Kasumi-1 (cell line): ENCODE data around the gene ANKMY2.
"Not testable (repeated sequence)": the region's sequence is repeated elsewhere in the genome, so short reads cannot be mapped to it uniquely, and the experiment has no call there.

Experiments
- DNase-seq, 2 experiments: peaks; one replicate each; lab custom pipeline; 2025; lab: John Stamatoyannopoulos, UW

The ANKMY2 gene

DNA sequence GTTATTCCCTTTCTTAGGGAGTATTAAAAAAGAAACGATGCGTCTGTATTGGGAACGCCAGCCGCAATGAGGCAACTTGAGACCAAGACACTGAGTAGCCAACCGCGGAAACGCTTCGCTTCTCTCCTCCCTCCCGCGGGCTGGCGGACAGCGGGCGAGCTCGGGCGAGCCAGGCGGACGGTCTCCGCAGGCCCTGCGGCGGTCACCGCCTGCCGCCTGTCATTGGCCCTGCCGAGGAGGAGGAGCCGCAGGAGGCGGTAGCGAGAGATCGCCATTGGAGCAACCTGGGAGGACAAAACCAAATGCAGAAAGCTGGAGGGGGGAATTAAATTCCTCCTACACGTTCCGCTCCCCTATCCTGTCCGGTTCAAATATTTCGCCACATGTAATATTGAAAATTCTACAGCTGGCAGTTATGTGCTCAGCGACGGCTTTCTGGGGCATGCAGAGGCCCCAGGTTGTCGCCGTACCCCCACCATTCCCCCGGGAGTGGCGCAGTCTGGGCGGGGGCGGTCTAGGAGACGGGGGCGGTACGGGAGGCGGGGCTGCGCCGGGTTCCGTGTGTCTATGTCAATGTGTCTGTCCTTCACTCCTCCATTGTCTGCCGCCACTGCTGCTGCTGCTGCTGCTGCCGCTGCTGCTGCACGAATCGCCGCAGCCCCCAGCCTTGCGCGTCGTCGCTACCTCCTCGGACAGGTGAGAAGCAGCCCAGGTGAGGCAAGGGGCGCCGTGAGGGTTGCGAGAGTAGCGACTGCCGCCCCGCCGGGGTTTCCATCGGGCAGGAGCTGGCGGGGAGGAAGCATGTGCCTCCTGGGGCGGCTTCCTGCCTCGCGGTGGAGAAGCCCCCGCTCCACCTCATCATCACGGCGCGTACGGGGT is at the start of gene ANKMY2, which contains the start of gene BZW2:
ANKMY2 (minus strand) TSS at position 162 of the 879 bp plus-strand sequence. CDS start 181 bp downstream, outside the sequence.
BZW2 (plus strand) TSS at position 589 of the 879 bp plus-strand sequence. CDS start 19,263 bp downstream, outside the sequence.
- peak; percentile 73 to 74 for DNase-seq

DNA sequence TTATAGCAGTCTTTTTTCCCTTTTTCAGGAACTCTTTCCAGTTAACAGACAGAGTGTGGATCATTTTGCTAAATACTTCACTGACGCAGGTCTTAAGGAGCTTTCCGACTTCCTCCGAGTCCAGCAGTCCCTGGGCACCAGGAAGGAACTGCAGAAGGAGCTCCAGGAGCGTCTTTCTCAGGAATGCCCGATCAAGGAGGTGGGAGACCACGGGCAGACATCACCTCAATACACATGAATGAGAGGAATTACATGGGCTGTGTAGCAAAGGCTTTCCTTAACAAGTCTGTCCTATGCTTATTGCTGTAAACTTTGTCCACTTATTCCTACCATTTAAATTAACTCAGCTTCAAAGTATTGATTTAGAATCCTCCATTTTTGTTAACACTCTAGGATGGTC is 49.3 kb upstream of the ANKMY2 start:
- DNase-seq, result no peak

DNA sequence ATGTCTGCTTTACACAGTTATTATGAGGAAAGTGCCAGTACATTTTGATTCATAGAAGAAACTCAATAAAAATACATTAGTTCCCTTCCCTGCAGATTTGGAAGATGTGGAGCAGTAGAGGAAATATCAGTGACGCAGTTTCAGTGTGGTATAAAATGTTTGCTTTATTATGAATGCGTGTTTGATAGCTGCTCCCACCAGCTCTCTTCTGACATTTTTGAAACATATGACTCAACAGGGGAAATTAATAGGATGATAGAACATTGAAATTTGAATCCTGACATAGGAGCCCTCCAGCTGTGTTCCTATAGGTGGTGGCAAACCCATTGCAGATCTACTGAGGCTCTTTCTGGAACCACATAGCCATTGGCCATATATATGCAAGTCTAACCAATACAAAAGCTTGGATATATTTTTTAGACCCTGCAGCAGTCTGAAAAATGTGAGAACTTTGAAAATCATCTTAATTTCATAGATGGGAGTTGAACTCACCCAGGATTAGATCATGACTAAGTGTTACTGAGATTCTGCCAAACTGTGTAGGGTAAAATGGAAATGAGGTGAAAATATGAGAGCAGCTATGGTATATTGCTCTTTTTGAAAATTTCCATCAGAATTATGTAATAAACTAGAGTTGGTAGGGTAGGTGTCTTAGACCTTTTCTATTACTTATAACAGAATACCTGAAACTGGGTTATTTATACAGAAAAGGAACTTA is 48.2 kb upstream of the ANKMY2 start:
- no peak for DNase-seq

DNA sequence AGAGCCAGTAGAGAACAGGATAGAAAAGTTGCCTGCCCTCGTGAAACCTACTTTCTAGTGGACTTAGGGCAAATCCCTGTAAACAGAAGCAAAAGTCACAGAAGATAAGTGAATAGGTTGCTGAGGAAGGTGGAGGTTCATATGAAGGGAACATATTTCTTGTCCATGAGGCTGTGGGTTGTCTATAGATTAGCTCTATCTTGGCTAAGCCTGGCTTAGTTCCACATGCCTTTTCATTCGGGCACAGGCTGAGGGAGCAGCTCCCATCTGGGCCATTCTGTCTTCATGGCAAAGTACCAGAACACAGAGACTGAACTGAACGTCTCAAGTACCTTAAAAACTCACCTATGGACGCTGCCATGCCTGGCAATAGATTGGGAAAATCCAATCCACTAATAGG is 45.7 kb upstream of the ANKMY2 start:
- DNase-seq, result no peak

DNA sequence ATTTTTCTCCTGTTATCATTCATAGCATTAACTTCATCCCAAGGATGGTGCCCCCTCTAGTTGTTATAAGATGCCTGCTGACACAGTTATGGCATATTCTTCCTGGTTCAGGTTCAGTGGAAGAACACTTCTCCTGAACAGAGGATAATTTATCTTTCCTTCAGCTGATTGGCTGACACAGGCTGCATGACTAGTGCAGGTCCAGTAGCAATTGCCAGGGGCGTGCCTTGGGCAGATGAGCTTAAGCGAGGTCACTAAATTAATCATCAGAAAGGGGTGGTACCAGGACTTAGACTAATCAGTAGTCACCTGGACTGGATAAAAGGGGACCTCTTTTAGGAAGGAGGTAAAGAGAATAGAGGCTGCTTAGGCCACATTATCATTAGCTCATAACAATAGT is 42.7 kb upstream of the ANKMY2 start:
- DNase-seq, result no peak

DNA sequence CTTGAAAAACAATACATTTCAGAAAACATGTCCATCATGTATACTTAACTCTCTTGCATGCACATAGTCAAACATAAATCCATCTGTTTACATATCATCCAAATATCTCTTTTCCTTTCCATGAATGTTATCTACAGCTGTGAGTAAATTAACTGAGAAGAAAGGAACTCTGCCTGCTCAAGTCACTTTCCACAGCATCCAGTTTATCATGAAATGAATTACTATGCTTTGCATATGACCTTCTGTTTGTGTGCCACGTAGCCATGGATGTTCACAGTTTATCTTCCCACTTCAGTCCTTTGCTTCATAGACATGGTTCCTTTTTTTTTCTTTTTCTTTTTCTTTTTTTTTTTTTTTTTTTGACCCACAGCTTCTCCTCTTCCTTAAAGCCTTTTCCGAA is 40.0 kb upstream of the ANKMY2 start:
- no peak for DNase-seq

DNA sequence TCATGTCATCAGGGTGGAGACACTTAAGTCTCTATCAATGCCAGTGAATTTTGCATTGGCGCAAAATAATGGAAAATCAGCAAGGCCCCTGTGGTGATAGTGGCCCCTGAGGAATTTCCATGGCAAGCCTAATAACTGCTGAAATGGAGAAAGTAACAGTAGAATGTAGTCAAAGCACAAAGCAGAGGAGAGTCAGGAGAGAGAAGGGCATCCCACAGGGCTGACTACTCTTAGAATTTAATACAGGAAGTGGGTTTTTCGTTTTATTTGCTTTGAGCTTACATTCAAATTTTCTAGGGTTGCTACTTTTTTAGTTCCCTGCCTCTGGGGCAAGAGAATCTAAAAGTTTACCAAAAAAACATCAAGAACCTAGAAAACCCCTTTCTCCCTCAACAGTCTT is 39.4 kb upstream of the ANKMY2 start:
- no peak for DNase-seq

DNA sequence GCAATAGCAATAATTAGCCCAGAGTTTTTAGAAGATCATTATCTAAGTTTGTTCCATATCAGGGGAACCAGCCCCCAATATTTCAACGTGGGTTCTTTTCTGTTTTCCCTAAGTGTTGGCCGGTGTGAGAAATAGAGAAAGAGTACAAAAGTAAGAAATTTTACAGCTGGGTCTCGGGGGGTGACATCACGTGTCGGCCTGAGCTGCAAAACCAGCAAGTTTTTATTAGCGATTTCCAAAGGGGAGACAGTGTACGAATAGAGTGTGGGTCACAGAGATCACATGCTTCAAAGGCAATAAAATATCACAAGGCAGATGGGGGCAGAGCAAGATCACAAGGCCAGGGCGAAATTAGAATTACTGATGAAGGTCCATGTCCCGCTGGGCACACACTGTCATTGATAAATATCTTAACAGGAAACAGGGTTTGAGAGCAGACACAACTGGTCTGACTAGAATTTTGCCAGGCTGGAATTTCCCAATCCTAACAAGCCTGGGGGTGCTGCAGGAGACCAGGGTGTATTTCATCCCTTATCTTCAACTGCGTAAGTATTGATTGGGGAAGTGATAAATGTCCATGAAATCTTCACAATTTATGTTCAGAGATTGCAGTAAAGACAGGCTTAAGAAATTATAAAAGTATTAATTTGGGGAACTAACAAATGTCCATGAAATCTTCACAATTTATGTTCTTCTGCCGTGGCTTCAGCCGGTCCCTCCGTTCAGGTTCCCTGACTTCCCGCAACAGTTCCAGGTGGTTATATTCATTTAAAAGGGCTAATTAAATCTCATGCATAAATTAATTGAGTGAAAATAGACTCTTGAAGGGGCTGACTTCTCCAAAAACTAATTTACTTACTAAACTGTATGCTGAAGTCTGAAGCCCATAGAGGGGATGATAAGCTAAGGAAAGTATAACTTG is 33.4 kb upstream of the ANKMY2 start:
- not testable (repeated sequence) for DNase-seq

DNA sequence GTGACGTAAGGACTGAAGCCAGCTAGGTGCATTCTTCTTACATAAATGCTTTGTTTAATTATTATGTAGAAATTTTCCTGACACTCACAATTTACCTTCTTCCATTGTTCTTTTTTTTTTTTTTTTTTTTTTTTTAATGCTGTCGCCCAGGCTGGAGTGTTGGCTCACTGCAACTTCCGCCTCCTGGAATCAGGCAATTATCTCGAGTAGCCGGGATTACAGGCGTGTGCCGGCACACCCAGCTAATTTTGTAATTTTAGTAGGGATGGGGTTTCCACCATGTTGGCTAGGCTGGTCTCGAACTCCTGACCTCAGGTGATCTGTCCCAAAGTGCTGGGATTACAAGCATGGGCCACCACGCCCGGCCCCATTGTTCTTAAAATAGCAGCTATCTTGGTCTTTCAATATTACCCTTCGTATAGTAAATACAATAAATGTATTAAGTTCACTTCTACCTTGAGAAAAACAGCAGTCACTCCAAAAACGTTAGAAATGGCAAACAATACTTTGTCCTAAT is 32.5 kb upstream of the ANKMY2 start:
- no peak for DNase-seq

DNA sequence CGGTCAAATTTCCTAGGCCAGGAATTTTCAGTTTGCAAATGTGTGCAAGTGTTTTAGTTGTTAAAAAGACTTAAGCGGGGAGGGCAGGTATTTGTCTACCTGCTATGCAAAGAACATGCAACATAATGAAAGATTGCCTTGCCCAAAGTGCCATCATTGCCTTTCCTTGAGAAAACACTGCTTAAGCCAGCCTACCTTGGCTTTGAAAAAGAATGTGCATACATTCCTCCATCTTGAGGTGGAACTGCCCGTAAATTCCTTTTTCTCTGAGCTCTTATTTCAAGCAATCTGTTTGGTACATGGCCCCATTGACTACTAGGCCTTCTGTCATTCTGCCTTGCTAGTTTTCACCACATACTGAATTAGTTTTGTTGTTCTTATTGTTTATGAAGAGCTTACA is 29.7 kb upstream of the ANKMY2 start:
- DNase-seq, result no peak

DNA sequence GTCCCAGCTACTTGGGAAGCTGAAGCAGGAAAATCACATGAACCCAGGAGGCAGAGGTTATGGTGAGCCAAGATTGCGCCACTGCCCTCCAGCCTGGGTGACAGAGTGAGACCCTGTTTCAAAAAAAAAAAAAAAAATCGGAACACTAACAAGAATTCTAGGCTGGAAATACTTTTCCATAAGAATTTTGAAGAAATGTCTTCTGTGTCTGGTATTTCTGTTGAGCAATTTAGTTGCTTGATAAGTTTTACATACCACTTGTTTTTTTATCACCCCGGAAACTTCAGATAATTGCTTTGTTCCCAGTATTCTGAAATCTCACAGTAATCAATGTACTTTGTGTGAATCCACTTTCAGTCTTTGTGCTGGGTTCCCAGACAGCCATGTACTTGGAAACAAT is 26.3 kb upstream of the ANKMY2 start:
- DNase-seq, result no peak

DNA sequence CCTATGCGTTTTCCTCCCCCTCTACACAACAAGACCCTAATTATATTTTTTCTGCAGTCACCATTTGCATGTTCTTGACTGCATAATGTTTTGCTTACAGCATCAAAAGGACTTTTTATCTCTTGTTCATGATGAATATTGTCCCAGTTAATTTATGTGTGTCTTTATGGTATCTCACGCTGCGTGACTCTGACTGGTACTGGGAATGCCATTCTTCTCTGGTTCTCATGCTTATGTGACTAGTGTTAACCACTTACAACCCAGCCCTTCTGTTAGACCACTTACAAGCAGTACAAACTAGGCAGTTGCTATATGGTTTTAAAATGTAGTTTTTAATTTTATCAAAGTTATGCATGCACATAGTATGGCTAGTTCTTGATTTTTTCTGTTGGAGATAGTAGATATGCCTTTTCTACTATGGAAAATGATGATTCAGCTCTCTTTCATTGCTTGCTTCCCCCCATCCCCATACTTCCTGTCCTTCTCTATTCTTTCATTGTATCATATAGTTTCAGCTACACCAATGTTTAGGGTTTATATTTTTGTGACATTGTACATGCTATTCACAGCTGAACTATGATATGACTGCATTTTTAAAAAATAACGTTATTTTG is 25.3 kb upstream of the ANKMY2 start:
- DNase-seq, result no peak

DNA sequence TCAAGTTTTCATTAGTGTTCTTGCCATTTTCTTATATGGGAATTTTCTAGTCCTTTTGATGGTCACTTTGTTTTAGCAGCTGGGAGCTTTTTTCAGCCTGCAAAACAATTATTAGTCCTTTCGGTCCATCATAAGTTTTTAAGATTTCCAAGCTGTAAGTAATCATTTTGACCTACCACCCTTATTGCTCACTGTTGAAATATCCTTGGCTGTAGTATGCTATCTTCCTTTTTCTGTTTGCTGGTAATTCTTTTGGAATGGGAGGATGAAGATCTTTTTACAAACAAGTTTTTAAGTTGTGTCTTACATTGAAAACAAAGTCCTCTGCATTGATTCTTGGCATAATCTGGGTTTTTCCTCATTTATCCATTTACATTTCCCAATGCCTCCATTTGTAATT is 24.5 kb upstream of the ANKMY2 start:
- DNase-seq, result no peak

DNA sequence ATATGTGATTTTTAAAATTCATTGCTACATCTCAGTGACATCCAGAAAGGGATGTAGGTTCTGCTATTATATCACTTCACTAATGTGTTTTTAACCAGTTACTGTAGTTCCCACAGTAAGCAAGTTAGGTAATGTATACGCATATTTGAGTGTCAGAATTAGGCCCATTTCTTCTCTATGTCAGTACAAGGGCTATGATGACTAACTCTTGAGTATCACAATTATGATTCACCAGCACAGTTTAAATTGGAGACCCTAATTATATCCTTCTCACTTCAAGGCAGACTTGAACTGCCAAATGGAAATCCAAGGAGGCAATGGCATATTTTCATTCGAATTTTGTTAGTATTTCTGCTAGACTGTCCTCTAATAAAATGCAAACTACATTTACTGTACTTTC is 24.0 kb upstream of the ANKMY2 start:
- no peak for DNase-seq

DNA sequence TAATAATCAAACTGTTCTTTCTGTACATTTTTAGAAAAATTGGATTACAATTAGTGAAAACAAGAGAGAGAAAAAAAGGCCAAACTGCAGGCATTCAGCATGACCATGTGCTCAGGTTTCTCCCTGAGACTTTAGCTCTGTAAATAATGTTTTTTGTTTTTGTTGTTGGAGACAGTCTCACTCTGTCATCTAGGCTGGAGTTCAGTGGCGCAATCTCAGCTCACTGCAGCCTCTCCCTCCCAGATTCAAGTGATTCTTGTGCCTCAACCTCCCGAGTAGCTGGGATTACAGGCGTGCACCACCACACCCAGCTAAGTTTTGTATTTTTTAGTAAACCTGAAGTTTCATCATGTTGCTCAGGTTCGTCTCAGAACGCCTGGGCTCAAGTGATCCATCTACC is 23.4 kb upstream of the ANKMY2 start:
- no peak for DNase-seq

DNA sequence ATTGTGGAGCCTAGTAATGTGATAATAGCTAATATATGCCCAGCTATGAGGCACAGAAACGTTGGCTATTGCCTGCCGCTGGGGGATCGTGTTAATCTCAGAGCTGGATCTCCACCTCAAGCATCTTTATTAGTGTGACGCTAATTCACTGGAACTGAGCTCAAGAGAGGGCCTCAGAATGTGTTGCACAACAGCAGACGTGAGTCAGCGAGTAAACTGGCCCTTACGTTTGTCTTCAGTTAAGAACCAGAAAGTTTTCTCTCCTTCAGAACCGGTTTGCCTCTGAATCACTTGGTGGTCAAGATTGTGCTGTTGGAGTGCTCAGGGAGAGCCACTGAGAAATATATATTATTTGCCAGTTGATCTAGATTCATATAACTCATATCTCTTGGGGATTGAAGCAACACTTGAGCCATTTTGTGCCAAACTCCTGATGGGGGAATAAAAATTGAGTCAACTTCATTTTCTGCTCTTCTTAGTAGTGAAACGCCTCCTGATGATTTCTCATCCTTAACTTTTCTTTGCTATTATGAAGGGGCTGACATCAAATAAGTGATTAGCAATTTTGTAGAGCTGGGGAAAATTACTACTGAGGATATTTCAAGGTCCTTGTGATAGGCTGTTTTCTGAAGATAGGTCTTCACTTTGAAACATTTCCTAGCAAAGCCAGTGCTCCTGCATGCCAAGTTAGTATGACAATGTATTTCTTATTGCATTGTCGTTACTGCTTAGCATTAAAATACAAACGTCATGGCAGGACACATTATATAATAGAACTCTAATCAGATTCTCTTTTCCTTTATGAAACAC is 22.7 kb upstream of the ANKMY2 start:
- DNase-seq, result no peak

DNA sequence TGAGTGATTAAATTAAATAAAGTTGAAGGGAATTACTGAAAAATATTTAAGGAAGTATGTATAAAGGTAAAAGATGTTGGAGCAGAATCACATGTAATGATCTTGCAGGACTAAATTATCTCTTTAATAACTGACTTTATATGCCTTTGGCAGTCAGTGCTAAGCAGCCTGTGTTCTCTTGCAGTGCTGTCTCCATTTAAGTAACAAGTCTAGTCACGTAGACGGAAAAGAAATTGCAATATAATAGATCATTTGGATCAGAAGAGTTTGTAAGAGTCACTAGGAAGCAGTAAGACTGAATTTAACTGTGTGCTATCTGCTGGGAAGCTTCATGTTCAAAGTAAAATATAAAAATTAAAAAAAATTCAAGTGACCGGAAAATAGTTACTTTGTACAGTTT is 21.8 kb upstream of the ANKMY2 start:
- DNase-seq, result no peak

DNA sequence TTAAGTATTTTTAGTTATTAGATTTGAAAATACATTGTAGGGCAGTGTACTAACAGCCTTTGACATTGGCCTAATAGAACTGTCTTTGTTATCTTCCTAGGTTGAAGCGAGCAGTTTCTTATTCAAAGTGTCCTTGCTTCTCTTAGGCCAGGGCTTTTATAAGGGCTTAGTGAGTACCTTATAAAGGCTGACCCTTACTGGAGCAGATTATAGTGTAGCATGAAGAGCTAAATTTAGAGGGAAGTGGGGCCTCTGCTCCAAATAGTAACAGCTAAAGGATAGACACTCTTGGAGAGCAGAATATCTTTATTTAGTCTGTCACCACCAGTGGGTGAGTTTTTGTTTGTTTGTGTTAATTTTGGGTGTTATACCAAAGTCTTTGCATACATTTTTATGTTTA is 16.4 kb upstream of the ANKMY2 start:
- DNase-seq, result no peak

DNA sequence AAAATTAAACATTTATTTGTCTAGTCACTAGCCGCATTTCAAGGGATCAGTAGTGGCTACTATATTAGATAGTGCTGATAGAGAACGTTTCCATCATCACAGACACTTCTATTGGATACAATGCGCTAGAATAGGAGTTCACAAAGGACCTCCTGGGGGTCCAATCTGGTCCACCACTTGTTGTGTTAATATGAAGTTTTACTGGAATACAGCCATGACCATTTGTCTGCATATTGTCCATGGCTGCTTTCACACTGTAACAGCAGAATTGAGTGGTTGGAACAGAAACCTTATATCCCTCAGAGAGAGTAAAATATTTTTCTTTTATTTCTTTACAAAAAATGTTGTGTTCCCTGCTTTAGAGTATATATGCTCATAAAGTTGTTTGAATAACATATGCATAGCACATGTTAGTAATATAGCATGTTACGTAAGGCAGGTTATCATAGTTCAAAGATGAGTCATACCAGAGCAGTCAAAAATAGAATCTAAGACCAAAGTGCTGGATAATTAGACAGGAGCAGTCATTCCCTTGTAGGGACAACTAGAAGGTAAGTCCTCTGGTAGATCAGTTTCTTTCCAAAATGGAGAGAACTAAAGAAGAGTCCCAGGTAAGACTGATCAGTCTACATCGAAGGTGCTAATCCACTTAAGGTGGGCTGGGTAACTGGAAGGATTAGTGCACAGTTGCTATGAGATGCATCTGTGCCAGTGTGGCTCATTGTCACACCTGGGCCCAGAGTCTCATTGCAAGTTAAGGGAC is 15.3 kb upstream of the ANKMY2 start:
- DNase-seq, result peak in 1 of 2 experiments; percentile 2
